CD14-positive monocyte (primary cell): ENCODE results near the gene CAPS. TPM values are rescaled to one million over a fixed set of nuclear protein-coding genes. Genes with fewer than 3 reads are reported as not detected.

Source experiments
- DNase-seq, 3 donors: peaks; one replicate each; pipeline ENCODE4 v3.0.0-alpha.2; 2011 to 2022
- H2AFZ ChIP-seq: 2 replicates; pipeline ENCODE4 v1.6.0; 2012; ENCODE audit warnings: mild to moderate bottlenecking, low read depth, low read length, inconsistent platforms; ENCODE audit not compliant: insufficient read depth, poor library complexity, severe bottlenecking
- H3K27ac ChIP-seq, 2 donors: 1 replicate in 1 of 2; 2 replicates in 1 of 2; pipeline ENCODE4 v1.5.1; 2012 to 2013; ENCODE audit warnings: low read length in 2 of 2, control low read depth in 1 of 2, inconsistent platforms in 1 of 2, low read depth in 1 of 2, mild to moderate bottlenecking in 1 of 2
- H3K27me3 ChIP-seq, 2 donors: one replicate each; pipeline versions ENCODE4 v1.6.0 to v1.6.1; 2011 to 2013; ENCODE audit warnings: low read length in 2 of 2; ENCODE audit not compliant: control insufficient read depth in 2 of 2, insufficient read depth in 2 of 2
- H3K36me3 ChIP-seq, 2 donors: replicated peaks in 1 of 2; 1 replicate in 1 of 2; 2 replicates in 1 of 2; pipeline versions ENCODE4 v1.5.1 to v1.6.1; 2012 to 2013; ENCODE audit warnings: low read length in 2 of 2, control low read depth in 1 of 2, inconsistent platforms in 1 of 2, mild to moderate bottlenecking in 1 of 2; ENCODE audit not compliant: insufficient read depth in 2 of 2, control insufficient read depth in 1 of 2
- H3K4me1 ChIP-seq, 2 donors: 1 replicate in 1 of 2; 2 replicates in 1 of 2; pipeline versions ENCODE4 v1.5.1 to v1.6.1; 2012 to 2013; ENCODE audit warnings: low read length in 2 of 2, control low read depth in 1 of 2, inconsistent platforms in 1 of 2, mild to moderate bottlenecking in 1 of 2, moderate library complexity in 1 of 2; ENCODE audit not compliant: insufficient read depth in 2 of 2, control insufficient read depth in 1 of 2
- H3K4me2 ChIP-seq: replicated peaks from 2 replicates; pipeline ENCODE3; 2012; ENCODE audit warnings: low read length, moderate library complexity, mild to moderate bottlenecking; ENCODE audit not compliant: poor library complexity, severe bottlenecking; ENCODE audit errors: extremely low read depth
- H3K4me3 ChIP-seq, 3 experiments: fragments of 200-600 bp in 1 of 3; sonication (generic) in 1 of 3; replicated peaks in 1 of 3; 1 replicate in 2 of 3; 2 replicates in 1 of 3; pipeline ENCODE4 v1.5.1; 2011 to 2013; ENCODE audit warnings: low read length in 3 of 3, mild to moderate bottlenecking in 3 of 3, control low read depth in 2 of 3, low read depth in 2 of 3, inconsistent platforms in 1 of 3, moderate library complexity in 1 of 3
- H3K79me2 ChIP-seq: 2 replicates; pipeline ENCODE4 v1.6.0; 2012; ENCODE audit warnings: mild to moderate bottlenecking, control low read depth, inconsistent platforms, low read length, moderate library complexity; ENCODE audit not compliant: insufficient read depth
- H3K9ac ChIP-seq: 2 replicates; pipeline ENCODE4 v1.6.0; 2017; ENCODE audit warnings: low read length, mild to moderate bottlenecking; ENCODE audit not compliant: insufficient read depth, poor library complexity, severe bottlenecking
- H3K9me3 ChIP-seq, 2 donors: replicated peaks in 1 of 2; 1 replicate in 1 of 2; 2 replicates in 1 of 2; pipeline versions ENCODE4 v1.5.1 to v1.6.1; 2012 to 2013; ENCODE audit warnings: low read length in 2 of 2, control low read depth in 1 of 2; ENCODE audit not compliant: control insufficient read depth in 1 of 2, insufficient read depth in 1 of 2
- H4K20me1 ChIP-seq: 2 replicates; pipeline ENCODE4 v1.6.0; 2012; ENCODE audit warnings: mild to moderate bottlenecking, low read length, control low read depth, moderate library complexity; ENCODE audit not compliant: insufficient read depth
- H3K27ac Mint-ChIP-seq, 7 donors: one replicate each; pipeline ENCODE4 v1.8.0; 2020; ENCODE audit warnings: mild to moderate bottlenecking in 7 of 7, mixed read lengths in 7 of 7, moderate library complexity in 6 of 7, inconsistent platforms in 2 of 7
- H3K27me3 Mint-ChIP-seq, 3 donors: one replicate each; pipeline ENCODE4 v1.8.0; 2021 to 2022; ENCODE audit warnings: low read depth in 3 of 3, mild to moderate bottlenecking in 3 of 3, mixed read lengths in 3 of 3, moderate library complexity in 3 of 3, inconsistent platforms in 1 of 3
- H3K36me3 Mint-ChIP-seq, 2 donors: one replicate each; pipeline ENCODE4 v1.8.0; 2020; ENCODE audit warnings: mixed read lengths in 2 of 2, inconsistent platforms in 1 of 2, mild to moderate bottlenecking in 1 of 2
- H3K4me1 Mint-ChIP-seq: one replicate; pipeline ENCODE4 v1.8.0; 2020; ENCODE audit warnings: mild to moderate bottlenecking, mixed read lengths
- H3K4me3 Mint-ChIP-seq, 2 donors: one replicate each; pipeline ENCODE4 v1.8.0; 2020; ENCODE audit warnings: mild to moderate bottlenecking in 2 of 2, mixed read lengths in 2 of 2, moderate library complexity in 1 of 2
- H3K9me3 Mint-ChIP-seq, 7 donors: one replicate each; pipeline ENCODE4 v1.8.0; 2020 to 2022; ENCODE audit warnings: mixed read lengths in 7 of 7, mild to moderate bottlenecking in 6 of 7, moderate library complexity in 6 of 7, inconsistent platforms in 2 of 7
- CTCF ChIP-seq: fragments of 200-600 bp; IDR thresholded peaks from one replicate; pipeline ENCODE4 v1.8.0; 2022; ENCODE audit warnings: antibody characterized with exemption, mild to moderate bottlenecking
- WGBS: methylation state at CpG from one replicate; pipeline ENCODE4 v1.1.5; 2013; ENCODE audit warnings: missing lambda C conversion rate; ENCODE audit not compliant: insufficient coverage; 5-methylcytosine and 5-hydroxymethylcytosine counted together
- intact Hi-C, 2 donors: fragments of 100-400 bp; cut with micrococcal nuclease; formaldehyde crosslinking; loops; one replicate each; pipeline versions ENCODE4 v1.15.0 to v1.15.1; 2023
- polyA plus RNA-seq, 3 donors: library from polyadenylated mRNA; depleted of rRNA in 1 of 3; unstranded in 2 of 3; stranded (reverse) in 1 of 3; fragments of 300-500 nt in 2 of 3; fragments of >200 nt in 1 of 3; fragmentation: Illumina TruSeq in 2 of 3; gene quantifications; 1 replicate in 2 of 3; 2 replicates in 1 of 3; pipeline ENCODE4 v1.2.3, GENCODE V29; 2012 to 2021

CAPS gene
- polyA plus RNA-seq, 3 donors, result 0.34 to 34.8 (median 0.72) TPM

- H3K9me3 ChIP-seq, result no peaks in the 10 kb centered on the region
- peaks cover 0 to 2% (median 0%) of the 10 kb centered on the region in 3 donors for H3K27me3 Mint-ChIP-seq
- H3K9me3 Mint-ChIP-seq, result no peaks in the 10 kb centered on the region
- no peak for TF ChIP-seq CTCF
- H3K4me3 ChIP-seq, result no peak overlapping the region
- peaks cover 32% of the 10 kb centered on the region for H4K20me1 ChIP-seq
- H3K27ac ChIP-seq, result no peak overlapping the region
- H3K9ac ChIP-seq, result no peak overlapping the region
- H3K27ac Mint-ChIP-seq, result peak overlapping the region in 2 of 7 donors; percentile 43 to 46
- H2AFZ ChIP-seq, result no peak overlapping the region
- 94% methylated on average over 5 of the region's 5 CpGs for WGBS
- no peaks in the 10 kb centered on the region for H3K4me1 Mint-ChIP-seq
- no peak overlapping the region for H3K4me2 ChIP-seq
- H3K36me3 ChIP-seq, result peaks cover 79 to 97% of the 10 kb centered on the region in 2 donors
- no peaks in the 10 kb centered on the region for H3K4me1 ChIP-seq
- no peaks in the 10 kb centered on the region for H3K27me3 ChIP-seq
- peaks cover 72 to 95% of the 10 kb centered on the region in 2 donors for H3K36me3 Mint-ChIP-seq
- intact Hi-C loops, result no loop called here
- H3K79me2 ChIP-seq, result no peaks in the 10 kb centered on the region
- no peak overlapping the region for H3K4me3 Mint-ChIP-seq
- DNase-seq, result no peak
Observed at GRCh38 chr19:5934069-5934401, 20.0 kb downstream of the CAPS start.

- Histone ChIP-seq H3K4me1 (no peaks in the 10 kb centered on the region), H4K20me1 (peaks cover 41% of the 10 kb centered on the region), H3K27me3 (no peaks in the 10 kb centered on the region), H3K9ac (no peak overlapping the region), H3K79me2 (no peaks in the 10 kb centered on the region), H3K27ac (peak overlapping the region in 1 of 2 donors; percentile 36), H2AFZ (no peak overlapping the region), H3K4me3 (no peak overlapping the region), H3K36me3 (peaks cover 79 to 97% of the 10 kb centered on the region in 2 donors), H3K4me2 (no peak overlapping the region), H3K9me3 (no peaks in the 10 kb centered on the region)
- H3K4me3 Mint-ChIP-seq, result no peak overlapping the region
- H3K4me1 Mint-ChIP-seq, result no peaks in the 10 kb centered on the region
- DNase-seq, result no peak
- no peak for TF ChIP-seq CTCF
- peak overlapping the region in 4 of 7 donors; percentile 35 to 63 (median 44) for H3K27ac Mint-ChIP-seq
- H3K27me3 Mint-ChIP-seq, result peaks cover 0 to 2% (median 0%) of the 10 kb centered on the region in 3 donors
- WGBS, result 93% methylated on average over 4 of the region's 16 CpGs
- intact Hi-C loops, result no loop called here
- H3K36me3 Mint-ChIP-seq, result peaks cover 72 to 95% of the 10 kb centered on the region in 2 donors
- H3K9me3 Mint-ChIP-seq, result no peaks in the 10 kb centered on the region
Observed at GRCh38 chr19:5934774-5935472, 20.9 kb downstream of the CAPS start.
